Esophagus muscularis mucosa (tissue), 3 donors: ENCODE measurements around the gene RNF19B.

Source experiments
- CTCF ChIP-seq, 3 experiments: fragments of 200-600 bp in 2 of 3; fragments of 450-650 bp in 1 of 3; sonication (generic) in 2 of 3; IDR thresholded peaks; one replicate each; pipeline ENCODE4 v1.5.1; 2017 to 2019; ENCODE audit warnings: antibody characterized with exemption in 3 of 3, mild to moderate bottlenecking in 2 of 3, moderate library complexity in 1 of 3
- POLR2A ChIP-seq: fragments of 450-650 bp; IDR thresholded peaks from one replicate; pipeline ENCODE4 v1.6.1; 2017; ENCODE audit warnings: antibody characterized with exemption, moderate library complexity, mild to moderate bottlenecking, low read depth
- POLR2AphosphoS5 ChIP-seq, 2 donors: sonication (generic); formaldehyde crosslinking; IDR thresholded peaks; one replicate each; pipeline ENCODE4 v1.6.1; 2017; ENCODE audit warnings: antibody characterized with exemption in 2 of 2

- TF ChIP-seq POLR2AphosphoS5 (IDR thresholded peaks at IDR 0.05) (no peak), POLR2A (no peak), CTCF (IDR thresholded peaks at IDR 0.05) (no peak)
These were observed 41.3 kb upstream of the RNF19B start for GRCh38 chr1:33005838-33006421.
